Measurements from ENCODE around the gene HCRT.
"Not testable (repeated sequence)": the region's sequence is repeated elsewhere in the genome, so short reads cannot be mapped to it uniquely, and the experiment has no call there.

HCRT gene

GRCh38 chr17:42184713-42185620 lies at the start of gene HCRT:
TSS of gene HCRT (minus strand) at chr17:42185452. CDS start at chr17:42185365, 87 bp downstream.
- peak in 2 of 6 experiments; percentile 22 to 29 for DNase-seq

GRCh38 chr17:42233994-42234393 lies 48.7 kb upstream of the HCRT start:
- no peak for DNase-seq

GRCh38 chr17:42233156-42233555 lies 47.9 kb upstream of the HCRT start:
- DNase-seq = no peak

- no peak for DNase-seq
Observed at GRCh38 chr17:42230225-42230624, 45.0 kb upstream of the HCRT start.

- DNase-seq = no peak
Observed at GRCh38 chr17:42227849-42228700, 42.8 kb upstream of the HCRT start.

- no peak for DNase-seq
Observed at GRCh38 chr17:42225646-42226045, 40.4 kb upstream of the HCRT start.

- no peak for DNase-seq
Observed at GRCh38 chr17:42224651-42225050, 39.4 kb upstream of the HCRT start.

GRCh38 chr17:42221886-42222745 lies 36.9 kb upstream of the HCRT start:
- DNase-seq = peak; percentile 31 to 76 (median 46)

- not testable (repeated sequence) for DNase-seq
Observed at GRCh38 chr17:42219280-42219679, 34.0 kb upstream of the HCRT start.

- DNase-seq = no peak
Observed at GRCh38 chr17:42214156-42214555, 28.9 kb upstream of the HCRT start.

GRCh38 chr17:42212382-42212781 lies 27.1 kb upstream of the HCRT start:
- no peak for DNase-seq

- DNase-seq = not testable (repeated sequence)
Observed at GRCh38 chr17:42211921-42212341, 26.7 kb upstream of the HCRT start.

- no peak for DNase-seq
Observed at GRCh38 chr17:42210046-42210445, 24.8 kb upstream of the HCRT start.

- not testable (repeated sequence) for DNase-seq
Observed at GRCh38 chr17:42206153-42206612, 20.9 kb upstream of the HCRT start.

GRCh38 chr17:42203354-42203753 lies 18.1 kb upstream of the HCRT start:
- no peak for DNase-seq

GRCh38 chr17:42202696-42203095 lies 17.4 kb upstream of the HCRT start:
- no peak for DNase-seq

GRCh38 chr17:42202159-42202558 lies 16.9 kb upstream of the HCRT start:
- DNase-seq = no peak

- no peak for DNase-seq
Observed at GRCh38 chr17:42201458-42201772, 16.2 kb upstream of the HCRT start.

- no peak for DNase-seq
Observed at GRCh38 chr17:42200706-42201457, 15.6 kb upstream of the HCRT start.

- DNase-seq = no peak
Observed at GRCh38 chr17:42199416-42200011, 14.3 kb upstream of the HCRT start.

- no peak for DNase-seq
Observed at GRCh38 chr17:42198897-42199296, 13.6 kb upstream of the HCRT start.

All from stimulated activated naive CD4-positive, alpha-beta T cell (primary cell).